GM12878 (cell line): ENCODE results near the gene P2RX1. TPM values are rescaled to one million over a fixed set of nuclear protein-coding genes. Genes with fewer than 3 reads are reported as not detected.
A peak's percentile ranks its signal among the peaks of the same experiment; 100 is the strongest.

ENCODE experiments used
- ATAC-seq: fragments of 200-7000 bp; cut with Tn5 transposase; 3 replicates; pipeline ENCODE4 v1.9.1; 2020; ENCODE audit warnings: mild to moderate bottlenecking, moderate library complexity
- BruUV-seq: library from RNA; stranded (reverse); fragments of 400-500 nt; replicated peaks from 2 replicates; lab custom pipeline; 2021; lab: Mats Ljungman, UMichigan
- CTCF ChIA-PET: fragments of 300-600 bp; sonication (Branson Sonifier 250); formaldehyde crosslinking; extraction: SDS; loops from one replicate; lab custom pipeline; 2021; ENCODE audit warnings: inconsistent platforms; lab: Yijun Ruan, JAX
- POLR2A ChIA-PET: fragments of 350-600 bp; formaldehyde crosslinking; extraction: SDS; loops from one replicate; lab custom pipeline; 2021; ENCODE audit warnings: inconsistent platforms; lab: Charles Lee
- RAD21 ChIA-PET: fragments of 300-600 bp; sonication (Branson Sonifier 250); formaldehyde crosslinking; loops from one replicate; lab custom pipeline; 2023; ENCODE audit warnings: antibody characterized with exemption; ENCODE audit not compliant: unreplicated experiment; lab: Charles Lee
- SMC1A ChIA-PET: fragments of 300-600 bp; sonication (Branson Sonifier 250); formaldehyde crosslinking; loops from one replicate; lab custom pipeline; 2023; ENCODE audit not compliant: unreplicated experiment, uncharacterized antibody; lab: Charles Lee
- DNase-seq: peaks from one replicate; pipeline ENCODE4 v3.0.0-alpha.2; 2011; ENCODE audit warnings: low read depth, low spot score
- FAIRE-seq: peaks from 3 replicates; lab custom pipeline; 2011; peaks lifted over from hg19 to GRCh38; lab: Jason Lieb, UNC
- H2AFZ ChIP-seq: 2 replicates; pipeline ENCODE4 v1.6.0; 2011; ENCODE audit warnings: low read depth, low read length, control low read depth; ENCODE audit not compliant: control insufficient read depth
- H3K27ac ChIP-seq: 2 replicates; pipeline ENCODE4 v1.5.1; 2011; ENCODE audit warnings: control low read depth; ENCODE audit not compliant: control insufficient read depth, insufficient read depth
- H3K27me3 ChIP-seq, 2 experiments: replicated peaks in 1 of 2; 2 replicates each; pipeline versions ENCODE4 v1.6.0 to v1.6.1; 2011; ENCODE audit warnings: low read length in 1 of 2; ENCODE audit not compliant: control insufficient read depth in 2 of 2, insufficient read depth in 2 of 2
- H3K36me3 ChIP-seq, 2 experiments: 2 replicates each; pipeline ENCODE4 v1.5.1; 2011; ENCODE audit warnings: low read length in 1 of 2; ENCODE audit not compliant: control insufficient read depth in 2 of 2, insufficient read depth in 2 of 2
- H3K4me1 ChIP-seq: 2 replicates; pipeline ENCODE4 v1.6.1; 2011; ENCODE audit warnings: mild to moderate bottlenecking, low read length, moderate library complexity, mixed read lengths; ENCODE audit not compliant: control insufficient read depth, insufficient read depth
- H3K4me2 ChIP-seq: 2 replicates; pipeline ENCODE4 v1.6.0; 2011; ENCODE audit warnings: control low read depth; ENCODE audit not compliant: control insufficient read depth, insufficient read depth
- H3K4me3 ChIP-seq: fragments of 200-600 bp; sonication (generic); 2 replicates; pipeline ENCODE4 v1.5.1; 2016
- H3K79me2 ChIP-seq: 2 replicates; pipeline ENCODE4 v1.6.0; 2011; ENCODE audit warnings: low read length; ENCODE audit not compliant: control insufficient read depth, insufficient read depth
- H3K9ac ChIP-seq: 2 replicates; pipeline ENCODE4 v1.8.0; 2011; ENCODE audit warnings: low read length, control low read depth, mixed read lengths; ENCODE audit not compliant: control insufficient read depth, insufficient read depth
- H3K9me3 ChIP-seq: replicated peaks from 3 replicates; pipeline ENCODE4 v1.5.1; 2011; ENCODE audit warnings: mild to moderate bottlenecking, low read length; ENCODE audit not compliant: control insufficient read depth, insufficient read depth
- H4K20me1 ChIP-seq: 2 replicates; pipeline ENCODE4 v1.6.0; 2011; ENCODE audit not compliant: control insufficient read depth, insufficient read depth
- BHLHE40 ChIP-seq, 2 experiments: fragments of 450-650 bp in 1 of 2; IDR thresholded peaks; 2 replicates each; pipeline ENCODE4 v1.6.1; 2011 to 2017; ENCODE audit warnings: low read depth in 2 of 2, borderline replicate concordance in 1 of 2, improper control_type of control experiment in 1 of 2, low read length in 1 of 2, mild to moderate bottlenecking in 1 of 2
- RAD21 ChIP-seq: IDR thresholded peaks from 2 replicates; pipeline ENCODE4 v1.6.1; 2011; ENCODE audit warnings: mild to moderate bottlenecking, low read depth, low read length, moderate library complexity; ENCODE audit not compliant: insufficient read depth
- RFX5 ChIP-seq: IDR thresholded peaks from 2 replicates; pipeline ENCODE4 v1.6.1; 2011; ENCODE audit warnings: low read depth, low read length, improper control_type of control experiment
- SMC3 ChIP-seq: IDR thresholded peaks from 2 replicates; pipeline ENCODE4 v1.6.1; 2011; ENCODE audit warnings: low read length, improper control_type of control experiment, borderline replicate concordance
- WGBS: methylation state at CpG from one replicate; pipeline ENCODE4 v1.1.6; 2016; ENCODE audit warnings: low lambda C conversion rate; ENCODE audit not compliant: insufficient replicate concordance, insufficient coverage; ENCODE audit errors: missing lambda C conversion rate; 5-methylcytosine and 5-hydroxymethylcytosine counted together
- in situ Hi-C: fragments of 300-500 bp; cut with MboI; formaldehyde crosslinking; loops from 9 replicates; pipeline ENCODE4 v1.14.3; 2018; ENCODE audit warnings: mixed read lengths
- intact Hi-C: fragments of 100-400 bp; cut with micrococcal nuclease; formaldehyde crosslinking; loops from one replicate; pipeline ENCODE4 v1.14.2; 2022; ENCODE audit not compliant: unreplicated experiment
- polyA plus RNA-seq, 11 experiments: library from polyadenylated mRNA; depleted of rRNA in 4 of 11; unstranded in 6 of 11; stranded (reverse) in 5 of 11; fragments of >200 nt; fragmentation: Nextera tagmentation in 4 of 11; fragmentation: Illumina TruSeq in 1 of 11; extraction: Ambion mirVana in 4 of 11; extraction: Trizol in 1 of 11; gene quantifications; 1 replicate in 1 of 11; 2 replicates in 10 of 11; pipeline versions ENCODE4 v1.2.1 to v1.2.3, GENCODE V29; 2011 to 2016; ENCODE audit warnings: inconsistent platforms in 2 of 11, missing spikeins in 2 of 11, low read depth in 1 of 11
- total RNA-seq, 4 experiments: library from RNA; depleted of rRNA in 3 of 4; stranded (reverse); fragments of >200 nt in 3 of 4; fragmentation: Illumina TruSeq in 1 of 4; extraction: Trizol in 1 of 4; gene quantifications; 2 replicates each; pipeline versions ENCODE4 v1.2.1 to v1.2.3, GENCODE V29; 2013 to 2021
- TF ChIP-seq, protein P1 (sequence below), 3 experiments: IDR thresholded peaks in 2 of 3; conservative IDR thresholded peaks in 1 of 3; 2 replicates each; pipeline ENCODE4 v1.5.1; 2011; ENCODE audit warnings: low read depth in 3 of 3, low read length in 3 of 3, mild to moderate bottlenecking in 3 of 3, control low read depth in 2 of 3, moderate library complexity in 2 of 3, inconsistent platforms in 1 of 3, mixed read lengths in 1 of 3; ENCODE audit not compliant: control insufficient read depth in 2 of 3, insufficient read depth in 1 of 3; ENCODE audit errors: extremely low read depth in 1 of 3
- TF ChIP-seq, protein P2 (sequence below): fragments of 150-350 bp; IDR thresholded peaks from 2 replicates; pipeline ENCODE4 v1.6.1; 2016; ENCODE audit warnings: low read depth, low read length
- TF ChIP-seq, protein P3 (sequence below): IDR thresholded peaks from 2 replicates; pipeline ENCODE4 v1.6.1; 2012; ENCODE audit warnings: low read length, inconsistent platforms

Gene P2RX1
- total and polyA plus RNA-seq, 10 of the 15 experiments (the other 5 are each of a cell fraction or from before 2014, with no cell fraction given), result 0.12 to 6.2 (median 3.4) TPM

DNA sequence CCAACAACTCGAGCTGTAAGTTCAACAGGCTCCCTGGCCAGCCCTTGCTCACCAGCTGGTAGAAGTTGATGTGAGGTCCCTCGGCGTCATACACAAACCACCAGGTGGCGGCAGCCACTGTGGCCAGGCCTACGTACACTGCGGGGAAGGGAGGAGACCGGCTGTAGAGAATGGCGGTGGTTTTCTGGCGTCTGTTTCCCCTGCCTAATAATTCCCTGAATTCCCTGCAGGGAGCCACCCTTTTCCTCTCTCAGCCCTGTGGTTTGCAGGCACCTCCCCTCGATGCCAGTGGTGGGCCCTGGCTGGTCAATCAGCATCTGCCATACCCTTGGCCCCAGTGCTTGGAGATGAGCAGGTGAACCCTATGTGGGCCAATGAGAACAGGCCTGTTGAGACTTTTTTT is 18.9 kb upstream of the P2RX1 start:
- no peak overlapping the region for H2AFZ ChIP-seq
- CTCF ChIA-PET, result interaction anchor here (0.7 to 3.1 kb wide), 4 partner anchors 21 to 139 kb away, joined by 3 to 15 read pairs (median 4); no protein-coding TSS in a partner anchor
- H3K27ac ChIP-seq, result no peak overlapping the region
- ATAC-seq (peak; percentile 75), DNase-seq (no peak), FAIRE-seq (no peak)
- RAD21 ChIA-PET, result interaction anchor here (0.8 to 1.1 kb wide), 3 partner anchors 18 to 72 kb away, joined by 3 to 4 read pairs (median 3); no protein-coding TSS in a partner anchor
- intact Hi-C loops (no loop called here), in situ Hi-C loops (no loop called here)
- H3K36me3 ChIP-seq, result peaks cover 13 to 21% of the 10 kb centered on the region in 2 experiments
- H3K9me3 ChIP-seq, result no peaks in the 10 kb centered on the region
- H3K4me3 ChIP-seq, result no peak overlapping the region
- TF ChIP-seq SMC3 (peak; percentile 50; the same call in 1 of the 2 replicates), RFX5 (no peak), RAD21 (peak; percentile 59)
- TF ChIP-seq, protein P1, sequence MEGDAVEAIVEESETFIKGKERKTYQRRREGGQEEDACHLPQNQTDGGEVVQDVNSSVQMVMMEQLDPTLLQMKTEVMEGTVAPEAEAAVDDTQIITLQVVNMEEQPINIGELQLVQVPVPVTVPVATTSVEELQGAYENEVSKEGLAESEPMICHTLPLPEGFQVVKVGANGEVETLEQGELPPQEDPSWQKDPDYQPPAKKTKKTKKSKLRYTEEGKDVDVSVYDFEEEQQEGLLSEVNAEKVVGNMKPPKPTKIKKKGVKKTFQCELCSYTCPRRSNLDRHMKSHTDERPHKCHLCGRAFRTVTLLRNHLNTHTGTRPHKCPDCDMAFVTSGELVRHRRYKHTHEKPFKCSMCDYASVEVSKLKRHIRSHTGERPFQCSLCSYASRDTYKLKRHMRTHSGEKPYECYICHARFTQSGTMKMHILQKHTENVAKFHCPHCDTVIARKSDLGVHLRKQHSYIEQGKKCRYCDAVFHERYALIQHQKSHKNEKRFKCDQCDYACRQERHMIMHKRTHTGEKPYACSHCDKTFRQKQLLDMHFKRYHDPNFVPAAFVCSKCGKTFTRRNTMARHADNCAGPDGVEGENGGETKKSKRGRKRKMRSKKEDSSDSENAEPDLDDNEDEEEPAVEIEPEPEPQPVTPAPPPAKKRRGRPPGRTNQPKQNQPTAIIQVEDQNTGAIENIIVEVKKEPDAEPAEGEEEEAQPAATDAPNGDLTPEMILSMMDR (IDR thresholded peaks at IDR 0.05 in 2 of 3, conservative IDR thresholded peaks at IDR 0.05 in 1 of 3; ENCODE audit: control insufficient read depth in 2 of 3, extremely low read depth in 1 of 3, insufficient read depth in 1 of 3, low read depth in 3 of 3, low read length in 3 of 3), result peak; percentile 43 to 46 (median 44); a peak in 4 of 6 replicates
- no peaks in the 10 kb centered on the region for H3K79me2 ChIP-seq
- WGBS, result 54% methylated on average over 10 of the region's 10 CpGs
- H3K4me1 ChIP-seq, result no peaks in the 10 kb centered on the region
- no peaks in the 10 kb centered on the region for H4K20me1 ChIP-seq
- no peaks in the 10 kb centered on the region for H3K27me3 ChIP-seq
- no TSS peak for BruUV-seq
- no peak overlapping the region for H3K4me2 ChIP-seq
- SMC1A ChIA-PET, result interaction anchor here (1.6 kb wide), 1 partner anchor 21 kb away, joined by 4 read pairs; no protein-coding TSS in a partner anchor
- POLR2A ChIA-PET, result no interaction called here
- H3K9ac ChIP-seq, result no peak overlapping the region

DNA sequence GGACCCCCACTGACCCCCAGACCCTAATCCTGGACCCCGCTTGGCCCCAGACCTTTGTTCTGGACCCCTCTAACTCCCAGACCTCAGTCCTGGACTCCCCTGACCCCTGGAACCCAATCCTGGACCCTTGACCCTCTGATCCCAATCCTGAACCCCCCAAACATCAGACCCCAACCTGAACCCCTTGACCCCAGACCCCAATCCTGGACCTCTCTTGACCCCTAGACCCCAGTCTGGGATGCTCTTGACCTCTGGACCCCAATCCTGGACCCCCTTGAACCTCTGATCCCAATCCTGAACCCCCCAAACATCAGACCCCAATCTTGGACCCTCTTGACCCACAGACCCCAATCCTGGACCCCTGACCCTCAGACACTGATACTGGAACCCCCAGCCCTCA is 13.5 kb upstream of the P2RX1 start:
- Histone ChIP-seq H4K20me1 (no peaks in the 10 kb centered on the region), H3K79me2 (no peaks in the 10 kb centered on the region), H3K9me3 (no peaks in the 10 kb centered on the region), H3K9ac (no peak overlapping the region), H3K4me1 (no peaks in the 10 kb centered on the region), H2AFZ (no peak overlapping the region), H3K4me2 (no peak overlapping the region), H3K27me3 (no peaks in the 10 kb centered on the region), H3K4me3 (no peak overlapping the region), H3K36me3 (peaks cover under 1 to 5% of the 10 kb centered on the region in 2 experiments; a peak in 3 of 4 replicates), H3K27ac (no peak overlapping the region)
- ChIA-PET RAD21 (no interaction called here), POLR2A (no interaction called here), SMC1A (no interaction called here), CTCF (no interaction called here)
- BruUV-seq, result no TSS peak
- no peak for DNase-seq
- in situ Hi-C loops (no loop called here), intact Hi-C loops (no loop called here)
- WGBS, result 100% methylated on average over 1 of the region's 1 CpG
- no peak for FAIRE-seq
- no peak for ATAC-seq
- TF ChIP-seq, protein P2, sequence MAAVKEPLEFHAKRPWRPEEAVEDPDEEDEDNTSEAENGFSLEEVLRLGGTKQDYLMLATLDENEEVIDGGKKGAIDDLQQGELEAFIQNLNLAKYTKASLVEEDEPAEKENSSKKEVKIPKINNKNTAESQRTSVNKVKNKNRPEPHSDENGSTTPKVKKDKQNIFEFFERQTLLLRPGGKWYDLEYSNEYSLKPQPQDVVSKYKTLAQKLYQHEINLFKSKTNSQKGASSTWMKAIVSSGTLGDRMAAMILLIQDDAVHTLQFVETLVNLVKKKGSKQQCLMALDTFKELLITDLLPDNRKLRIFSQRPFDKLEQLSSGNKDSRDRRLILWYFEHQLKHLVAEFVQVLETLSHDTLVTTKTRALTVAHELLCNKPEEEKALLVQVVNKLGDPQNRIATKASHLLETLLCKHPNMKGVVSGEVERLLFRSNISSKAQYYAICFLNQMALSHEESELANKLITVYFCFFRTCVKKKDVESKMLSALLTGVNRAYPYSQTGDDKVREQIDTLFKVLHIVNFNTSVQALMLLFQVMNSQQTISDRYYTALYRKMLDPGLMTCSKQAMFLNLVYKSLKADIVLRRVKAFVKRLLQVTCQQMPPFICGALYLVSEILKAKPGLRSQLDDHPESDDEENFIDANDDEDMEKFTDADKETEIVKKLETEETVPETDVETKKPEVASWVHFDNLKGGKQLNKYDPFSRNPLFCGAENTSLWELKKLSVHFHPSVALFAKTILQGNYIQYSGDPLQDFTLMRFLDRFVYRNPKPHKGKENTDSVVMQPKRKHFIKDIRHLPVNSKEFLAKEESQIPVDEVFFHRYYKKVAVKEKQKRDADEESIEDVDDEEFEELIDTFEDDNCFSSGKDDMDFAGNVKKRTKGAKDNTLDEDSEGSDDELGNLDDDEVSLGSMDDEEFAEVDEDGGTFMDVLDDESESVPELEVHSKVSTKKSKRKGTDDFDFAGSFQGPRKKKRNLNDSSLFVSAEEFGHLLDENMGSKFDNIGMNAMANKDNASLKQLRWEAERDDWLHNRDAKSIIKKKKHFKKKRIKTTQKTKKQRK, result no peak
- TF ChIP-seq, protein P3, sequence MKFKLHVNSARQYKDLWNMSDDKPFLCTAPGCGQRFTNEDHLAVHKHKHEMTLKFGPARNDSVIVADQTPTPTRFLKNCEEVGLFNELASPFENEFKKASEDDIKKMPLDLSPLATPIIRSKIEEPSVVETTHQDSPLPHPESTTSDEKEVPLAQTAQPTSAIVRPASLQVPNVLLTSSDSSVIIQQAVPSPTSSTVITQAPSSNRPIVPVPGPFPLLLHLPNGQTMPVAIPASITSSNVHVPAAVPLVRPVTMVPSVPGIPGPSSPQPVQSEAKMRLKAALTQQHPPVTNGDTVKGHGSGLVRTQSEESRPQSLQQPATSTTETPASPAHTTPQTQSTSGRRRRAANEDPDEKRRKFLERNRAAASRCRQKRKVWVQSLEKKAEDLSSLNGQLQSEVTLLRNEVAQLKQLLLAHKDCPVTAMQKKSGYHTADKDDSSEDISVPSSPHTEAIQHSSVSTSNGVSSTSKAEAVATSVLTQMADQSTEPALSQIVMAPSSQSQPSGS, result no peak
- no peak for TF ChIP-seq BHLHE40 (IDR thresholded peaks at IDR 0.05; ENCODE audit: borderline replicate concordance in 1 of 2, low read depth in 2 of 2, low read length in 1 of 2)
